SW480 (cell line): Measurements from ENCODE around the gene STRA6.

Experiments
- DNase-seq: peaks from one replicate; pipeline ENCODE4 v3.0.0-alpha.2; 2016; ENCODE audit warnings: low spot score

STRA6 gene, protein sequence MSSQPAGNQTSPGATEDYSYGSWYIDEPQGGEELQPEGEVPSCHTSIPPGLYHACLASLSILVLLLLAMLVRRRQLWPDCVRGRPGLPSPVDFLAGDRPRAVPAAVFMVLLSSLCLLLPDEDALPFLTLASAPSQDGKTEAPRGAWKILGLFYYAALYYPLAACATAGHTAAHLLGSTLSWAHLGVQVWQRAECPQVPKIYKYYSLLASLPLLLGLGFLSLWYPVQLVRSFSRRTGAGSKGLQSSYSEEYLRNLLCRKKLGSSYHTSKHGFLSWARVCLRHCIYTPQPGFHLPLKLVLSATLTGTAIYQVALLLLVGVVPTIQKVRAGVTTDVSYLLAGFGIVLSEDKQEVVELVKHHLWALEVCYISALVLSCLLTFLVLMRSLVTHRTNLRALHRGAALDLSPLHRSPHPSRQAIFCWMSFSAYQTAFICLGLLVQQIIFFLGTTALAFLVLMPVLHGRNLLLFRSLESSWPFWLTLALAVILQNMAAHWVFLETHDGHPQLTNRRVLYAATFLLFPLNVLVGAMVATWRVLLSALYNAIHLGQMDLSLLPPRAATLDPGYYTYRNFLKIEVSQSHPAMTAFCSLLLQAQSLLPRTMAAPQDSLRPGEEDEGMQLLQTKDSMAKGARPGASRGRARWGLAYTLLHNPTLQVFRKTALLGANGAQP

DNA sequence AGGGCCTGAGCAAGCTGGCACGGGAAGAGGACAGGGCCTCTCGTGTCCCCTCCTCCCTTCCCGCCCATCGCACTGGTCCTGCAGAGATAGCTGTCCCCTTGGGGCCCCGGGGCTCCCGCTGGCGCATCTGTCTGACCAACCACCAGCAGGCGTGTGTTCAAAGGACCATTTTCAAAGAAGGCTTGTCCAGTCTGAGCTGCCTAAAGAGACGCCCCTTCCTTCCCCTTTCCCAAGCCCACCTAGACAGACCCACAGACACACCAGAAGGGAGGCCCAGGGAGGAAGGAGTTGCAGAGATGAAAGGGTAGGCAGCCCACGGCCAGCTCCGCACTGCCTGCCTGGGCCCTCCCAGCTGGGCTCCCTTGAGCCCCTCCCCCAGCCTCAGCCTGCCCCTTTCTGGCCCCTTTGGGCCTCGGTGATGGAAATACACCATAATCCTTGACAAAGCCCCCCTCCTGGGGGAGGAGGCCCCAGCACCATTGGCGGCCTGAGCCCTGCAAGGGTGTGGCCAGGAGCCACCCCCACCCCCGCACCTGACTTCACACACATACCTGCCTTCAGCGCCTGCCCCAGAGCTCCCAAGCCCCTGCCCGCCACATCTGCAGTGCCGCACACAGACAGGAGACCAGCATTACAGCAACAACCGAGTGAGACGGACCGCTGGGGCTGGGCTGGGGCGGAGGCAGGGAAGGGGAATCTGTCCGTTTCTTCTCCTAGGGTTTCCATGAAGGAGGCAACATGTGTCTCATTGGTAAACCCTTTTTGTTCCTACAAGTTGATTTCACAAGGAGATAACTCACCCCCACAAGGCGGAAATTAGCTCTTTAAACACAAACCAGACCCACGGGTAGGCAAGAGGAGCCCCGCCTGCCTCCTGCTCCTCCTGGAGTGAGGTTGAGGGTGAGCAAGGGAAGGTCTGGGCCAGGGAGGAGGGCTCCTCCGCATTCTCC, at the start of gene STRA6:
TSS of gene STRA6 (minus strand) at position 336 of the 950 bp plus-strand sequence. CDS start 520 bp downstream, outside the sequence.
- DNase-seq, result peak; percentile 80

DNA sequence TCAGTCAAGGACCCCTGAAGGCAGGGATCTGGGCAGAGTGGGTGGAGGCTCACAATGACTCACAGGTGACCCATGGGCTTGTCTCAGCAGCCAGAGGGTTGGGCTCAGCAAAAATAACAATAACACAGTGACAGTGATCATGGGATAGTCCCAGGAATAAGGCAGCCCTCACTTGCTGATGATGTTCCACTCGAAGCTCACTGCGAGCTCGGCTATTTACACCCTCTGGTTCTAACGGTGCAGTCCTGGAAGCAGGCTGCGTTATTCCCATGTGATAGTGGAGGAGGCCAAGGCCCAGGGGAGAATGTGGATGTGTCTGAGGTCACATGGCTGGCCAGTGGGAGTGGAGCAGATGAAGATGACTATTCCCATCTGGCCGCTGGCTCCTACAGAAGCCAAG, 49.7 kb upstream of the STRA6 start:
- DNase-seq, result no peak

DNA sequence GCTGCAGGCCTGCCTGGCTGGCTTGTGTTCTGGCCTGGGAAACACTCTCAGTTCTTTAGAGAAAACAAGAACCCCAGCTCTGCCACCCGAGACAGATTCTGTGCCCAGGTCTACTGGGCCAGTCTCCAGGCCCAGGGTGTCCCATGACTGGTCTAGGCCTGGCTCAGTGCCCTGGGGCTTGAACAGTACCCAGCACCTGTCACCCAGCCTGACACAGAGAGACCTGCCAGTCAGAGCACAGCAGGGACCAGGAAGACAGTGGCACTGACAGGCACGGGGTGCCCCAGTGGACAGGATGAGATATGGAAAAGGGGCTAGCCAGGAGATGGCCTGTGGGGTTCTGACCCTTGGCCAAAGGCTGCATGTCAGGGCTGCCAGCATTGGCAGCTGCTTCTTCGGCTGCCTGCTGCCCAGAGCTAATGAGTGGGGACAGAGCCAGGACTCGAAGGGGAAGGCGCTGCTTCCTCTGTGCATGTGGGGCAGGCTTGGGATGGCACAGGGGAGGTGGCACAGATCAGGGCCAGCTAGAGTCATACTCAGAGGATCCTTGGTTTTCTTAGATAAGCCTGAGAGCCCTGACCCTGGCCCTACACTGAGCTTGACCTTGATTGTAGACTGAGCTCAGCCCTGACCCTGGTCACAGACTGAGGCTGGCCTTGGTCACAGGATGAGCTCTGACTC, 48.7 kb upstream of the STRA6 start:
- no peak for DNase-seq

DNA sequence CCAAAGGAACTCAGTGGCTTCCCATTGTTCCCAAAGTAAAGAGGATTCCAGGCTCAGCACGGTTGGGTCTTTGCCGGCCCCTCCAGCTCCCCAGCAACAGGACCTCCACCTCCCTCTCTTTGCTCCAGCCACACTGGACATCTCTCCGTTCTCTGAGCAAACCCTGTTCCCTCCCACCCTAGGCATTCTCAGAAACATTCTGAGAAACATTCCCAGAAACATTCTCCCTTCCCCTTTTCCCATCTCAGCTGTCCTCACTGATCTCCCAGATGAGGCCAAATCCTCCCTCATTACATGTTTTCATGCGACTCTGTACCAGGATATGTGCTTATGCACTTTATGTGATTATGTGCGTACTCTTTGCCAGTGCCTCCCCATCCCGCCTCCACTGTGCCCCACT, 47.7 kb upstream of the STRA6 start:
- no peak for DNase-seq

DNA sequence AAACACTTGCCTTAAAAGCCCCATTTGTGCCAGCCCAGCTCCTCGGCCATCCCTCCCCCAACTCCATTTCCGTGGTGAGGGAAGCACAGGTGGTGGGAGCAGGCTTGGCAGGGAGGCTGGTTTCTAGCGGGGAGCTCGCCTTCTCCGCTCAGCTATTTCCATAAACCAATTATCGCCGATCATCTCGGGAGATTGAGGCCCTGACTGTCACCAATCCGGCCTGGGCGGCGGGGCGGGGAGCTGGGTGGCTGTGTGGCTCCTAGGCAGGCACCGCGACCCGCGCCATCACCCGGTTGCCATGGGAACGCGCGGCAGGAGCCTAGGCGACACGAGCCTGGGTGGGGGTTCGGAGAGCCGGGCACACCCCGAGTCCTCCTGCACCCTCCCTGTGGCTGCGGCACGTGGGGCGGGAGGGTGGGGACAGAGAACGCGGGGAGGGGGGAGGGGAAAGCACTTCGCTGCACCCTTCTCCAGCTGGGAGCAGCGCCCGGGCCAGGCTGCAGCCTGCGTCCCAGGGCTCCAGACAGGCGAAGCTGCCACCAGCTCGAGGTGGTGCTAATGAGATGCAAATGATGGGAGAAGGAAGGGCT, 42.9 kb upstream of the STRA6 start:
- peak; percentile 37 for DNase-seq

DNA sequence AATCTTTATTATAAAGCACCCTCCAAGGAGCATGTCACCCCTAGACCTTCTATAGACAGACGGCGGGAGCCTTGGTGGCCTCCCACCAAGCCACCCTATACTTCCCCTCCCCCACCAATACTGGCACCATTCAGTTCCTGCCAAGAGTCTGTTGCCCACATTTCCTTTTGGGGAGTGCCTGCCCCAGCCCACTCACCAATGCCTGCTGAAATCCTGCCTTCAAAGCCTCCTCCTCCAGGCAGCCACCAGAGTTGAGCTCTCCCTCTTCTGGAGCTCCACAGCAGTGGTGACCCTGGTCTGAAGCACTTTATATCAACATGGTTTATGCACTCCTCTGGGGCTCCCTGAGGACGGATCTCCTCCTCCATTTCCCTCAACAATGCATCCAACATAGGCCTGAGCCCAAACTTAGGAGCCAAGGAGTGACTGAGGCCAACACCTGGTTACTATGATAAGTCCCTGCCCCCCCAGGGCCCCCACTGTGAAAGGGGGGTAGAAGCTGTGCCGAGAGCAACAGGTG, 42.3 kb upstream of the STRA6 start:
- DNase-seq, result no peak

DNA sequence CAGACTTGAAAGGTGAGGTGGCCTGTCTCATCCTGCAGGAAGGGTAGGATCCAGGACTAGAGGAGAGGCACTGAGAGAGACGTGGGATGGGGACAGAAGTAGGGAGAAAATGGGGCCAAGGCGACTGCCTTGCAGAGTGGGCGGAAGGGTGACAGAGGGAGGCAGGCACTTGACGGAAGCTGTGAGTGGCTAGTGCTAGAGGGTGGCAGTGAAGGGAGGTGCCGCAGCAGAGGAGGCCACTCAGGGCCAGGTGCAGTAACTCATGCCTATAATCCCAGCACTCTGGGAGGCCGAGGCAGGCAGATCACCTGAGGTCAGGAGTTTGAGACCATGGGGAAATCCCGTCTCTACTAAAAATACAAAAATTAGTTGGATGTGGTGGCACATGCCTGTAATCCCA, 40.8 kb upstream of the STRA6 start:
- no peak for DNase-seq

DNA sequence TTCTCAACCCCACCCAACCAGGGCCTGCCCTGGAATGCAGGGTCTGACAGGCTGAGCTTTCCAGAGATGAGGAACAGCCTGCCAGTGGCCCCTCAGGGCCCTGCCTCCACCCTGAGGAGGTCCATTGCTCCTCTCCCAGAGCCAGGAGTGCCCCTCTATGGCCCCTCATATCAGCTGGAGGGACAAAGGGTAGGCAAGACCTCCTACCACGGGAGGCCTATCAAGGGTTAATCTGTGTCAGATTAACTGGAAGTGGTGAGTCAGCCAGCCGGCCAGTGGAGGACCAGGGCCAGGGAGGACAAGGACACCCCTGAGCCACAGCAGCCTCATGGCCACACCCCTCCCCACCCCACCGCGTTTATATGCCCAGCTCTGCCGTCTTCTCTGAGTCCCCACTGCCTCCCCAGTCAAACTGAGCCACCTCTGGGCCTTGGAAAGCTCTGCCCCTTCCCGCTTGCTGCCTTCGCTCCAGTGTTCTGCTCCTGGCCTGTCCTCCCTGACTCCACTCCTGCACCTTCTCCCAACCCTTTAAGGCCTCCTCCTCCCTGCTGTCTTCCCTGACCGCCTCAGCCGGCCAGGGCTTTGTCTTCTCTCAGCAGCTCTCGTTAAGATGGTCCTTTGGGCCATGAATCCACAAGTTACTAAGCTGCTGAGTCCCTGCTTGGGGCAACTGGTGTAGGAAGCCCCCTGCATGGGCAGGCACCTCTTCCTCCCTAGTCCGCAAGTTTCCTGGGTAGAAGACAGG, 40.0 kb upstream of the STRA6 start:
- peak; percentile 44 for DNase-seq

DNA sequence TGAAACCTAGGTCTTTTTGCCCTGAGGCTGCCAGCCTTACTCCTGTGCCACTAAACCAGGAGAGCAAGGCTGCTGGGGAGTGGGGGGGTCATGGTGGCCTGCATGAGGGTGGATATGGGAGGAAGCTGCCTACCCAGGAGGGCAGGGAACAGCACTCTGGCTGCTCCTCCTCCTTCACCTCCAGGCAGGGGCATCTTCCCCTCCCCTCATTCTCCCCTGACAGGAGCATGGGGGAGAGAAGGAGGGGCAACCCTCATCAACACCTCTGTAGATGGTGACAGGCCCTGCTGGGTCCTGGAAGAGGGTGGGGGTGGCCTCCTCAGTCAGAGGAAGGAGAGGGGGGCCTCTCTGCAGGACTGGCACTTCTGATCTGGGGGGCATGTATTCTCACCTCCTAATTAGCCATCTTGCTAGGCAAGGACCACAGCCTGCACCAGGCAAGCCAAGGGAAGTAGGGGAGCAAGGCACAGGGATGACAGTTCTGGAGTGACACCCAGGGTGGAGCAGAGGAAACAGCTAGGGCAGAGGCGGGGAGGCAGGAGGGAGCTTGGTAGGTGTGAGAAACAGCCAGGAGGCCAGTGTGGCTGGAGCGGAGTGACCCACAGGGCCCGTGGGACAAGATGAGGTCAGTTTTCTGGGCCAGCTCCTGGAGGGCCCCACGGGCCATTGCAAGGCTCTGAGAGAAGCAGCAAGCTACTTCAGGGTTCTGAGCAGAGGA, 38.5 kb upstream of the STRA6 start:
- DNase-seq, result no peak

DNA sequence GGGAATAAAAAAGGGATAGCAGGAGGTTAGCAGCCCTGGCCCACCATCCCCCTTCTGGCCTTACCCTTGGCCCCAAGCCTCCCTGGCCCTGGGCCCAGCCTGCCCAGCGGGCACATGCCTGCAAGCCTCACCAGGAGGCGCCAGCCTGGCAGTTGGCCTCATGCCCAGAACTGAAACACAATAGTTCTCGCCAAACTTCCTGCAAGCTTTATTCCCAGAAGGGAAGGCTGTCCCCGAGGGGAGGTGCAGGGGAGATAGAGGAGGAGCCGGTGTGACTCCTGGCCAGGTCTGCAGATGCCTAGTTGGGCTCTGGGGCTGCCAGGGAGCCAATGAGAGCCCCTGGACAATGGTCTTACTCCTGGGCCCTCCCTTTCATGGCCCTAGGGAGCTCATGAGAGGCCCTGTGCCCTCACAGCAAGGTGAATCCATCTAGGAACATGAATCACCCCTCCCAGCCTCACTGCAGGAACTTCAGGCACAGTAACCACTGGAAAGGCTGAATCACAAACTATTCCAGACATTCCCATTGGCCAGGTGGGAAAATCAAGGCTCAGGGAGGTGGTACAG, 37.5 kb upstream of the STRA6 start:
- peak; percentile 83 for DNase-seq

DNA sequence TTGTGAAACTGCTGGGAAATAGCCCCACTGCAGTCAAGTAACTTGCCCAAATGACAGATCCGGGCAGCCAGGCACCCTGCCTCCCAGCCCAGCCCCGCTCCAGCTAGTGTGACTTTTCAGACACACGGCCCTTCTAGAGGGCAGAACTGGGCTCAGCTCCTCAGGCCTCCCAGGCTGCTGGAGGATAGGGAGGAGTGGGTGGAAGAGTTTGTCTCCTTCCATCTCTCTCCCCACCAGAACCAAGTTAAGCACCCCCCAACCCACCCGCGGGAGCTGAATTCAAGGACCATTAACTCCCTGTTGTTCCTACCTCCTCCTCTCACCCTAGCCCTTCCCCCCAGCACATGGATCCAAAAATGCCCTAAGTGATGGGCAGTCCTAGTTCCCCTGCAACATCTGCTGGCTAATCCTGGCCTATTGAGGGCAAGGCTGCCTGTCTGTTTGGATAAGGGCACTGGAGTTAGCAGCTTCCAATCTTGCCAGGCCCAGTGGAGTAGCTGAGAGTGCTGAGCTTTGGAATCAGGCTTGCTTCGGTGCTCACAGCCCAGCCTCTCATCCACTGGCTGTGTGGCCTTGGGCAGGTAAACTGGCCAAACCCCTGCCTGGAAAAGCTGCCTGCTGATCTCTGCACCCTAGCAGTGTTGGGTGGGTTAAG, 36.6 kb upstream of the STRA6 start:
- DNase-seq, result no peak

DNA sequence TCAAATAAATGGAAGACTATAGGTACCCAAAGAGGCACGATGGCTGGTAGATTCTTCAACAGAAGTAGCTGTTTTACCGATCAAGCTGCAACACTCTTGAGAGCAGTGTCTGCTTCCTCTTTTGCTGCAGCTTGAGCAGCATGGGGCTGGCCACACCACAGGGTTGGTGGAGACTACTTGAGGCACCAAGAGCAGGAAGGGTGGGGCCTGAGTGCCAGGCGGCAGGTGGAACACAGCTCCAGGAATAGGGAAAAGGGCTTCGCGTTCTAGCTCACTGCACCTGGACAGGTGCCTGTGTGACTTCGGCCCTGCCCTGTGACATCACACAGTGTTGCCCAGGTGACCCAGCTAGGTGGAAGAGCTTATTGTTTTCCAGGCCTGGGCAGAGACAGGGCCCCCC, 33.4 kb upstream of the STRA6 start, which contains the start of gene CCDC33:
TSS of gene CCDC33 (plus strand) at position 365 of the 400 bp plus-strand sequence. CDS start 394 bp downstream, outside the sequence.
- peak; percentile 79 for DNase-seq

DNA sequence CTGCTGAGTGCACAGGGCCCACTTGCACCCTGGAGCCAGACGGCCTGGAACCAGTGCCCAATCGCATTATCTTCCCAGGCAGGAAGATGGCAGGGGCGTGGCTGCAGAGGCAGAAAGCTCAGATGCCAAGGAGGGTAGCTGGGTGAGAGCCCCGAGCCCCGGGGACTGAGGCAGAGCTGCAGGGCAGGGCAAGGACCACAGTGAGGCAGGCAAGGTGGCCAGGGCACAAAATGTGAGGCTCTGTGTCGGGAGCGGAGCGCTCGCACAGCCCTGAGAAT, 31.9 kb upstream of the STRA6 start:
- no peak for DNase-seq

DNA sequence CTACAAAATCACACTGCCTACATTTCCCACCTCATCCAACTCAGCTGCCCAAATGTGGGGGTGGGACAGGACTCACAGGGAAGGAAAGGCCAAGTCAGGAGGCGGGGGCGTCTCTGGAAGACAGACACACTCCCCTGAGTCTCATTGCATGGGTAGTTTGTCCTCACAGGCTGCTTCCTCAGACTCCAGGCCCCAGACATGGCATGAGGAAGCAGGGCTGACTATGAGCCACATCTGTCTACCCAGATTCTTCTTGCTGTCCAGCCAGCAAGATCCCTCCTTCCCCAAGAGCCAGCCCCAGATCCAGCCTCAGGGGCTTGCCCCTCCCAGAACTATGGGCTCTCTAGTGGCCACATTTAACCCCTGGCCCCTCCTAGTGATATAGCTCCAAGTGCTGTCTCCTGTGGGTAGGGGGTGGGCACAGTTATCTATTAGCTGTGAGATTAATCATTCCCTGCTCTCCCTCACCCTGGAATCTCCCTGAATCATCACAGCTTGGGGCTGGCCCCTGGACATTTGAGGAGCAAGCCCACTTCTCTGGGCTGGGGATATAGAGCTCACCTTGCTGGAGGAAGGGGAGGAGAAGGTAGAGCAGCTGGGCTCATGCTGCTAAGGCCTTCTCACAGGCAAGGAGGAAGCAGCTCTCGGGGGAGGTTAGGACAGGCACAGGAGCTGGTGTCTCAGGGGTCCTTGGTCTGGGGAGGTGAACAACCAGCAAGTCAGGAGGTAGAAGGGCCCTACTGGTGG, 31.4 kb upstream of the STRA6 start:
- DNase-seq, result no peak

DNA sequence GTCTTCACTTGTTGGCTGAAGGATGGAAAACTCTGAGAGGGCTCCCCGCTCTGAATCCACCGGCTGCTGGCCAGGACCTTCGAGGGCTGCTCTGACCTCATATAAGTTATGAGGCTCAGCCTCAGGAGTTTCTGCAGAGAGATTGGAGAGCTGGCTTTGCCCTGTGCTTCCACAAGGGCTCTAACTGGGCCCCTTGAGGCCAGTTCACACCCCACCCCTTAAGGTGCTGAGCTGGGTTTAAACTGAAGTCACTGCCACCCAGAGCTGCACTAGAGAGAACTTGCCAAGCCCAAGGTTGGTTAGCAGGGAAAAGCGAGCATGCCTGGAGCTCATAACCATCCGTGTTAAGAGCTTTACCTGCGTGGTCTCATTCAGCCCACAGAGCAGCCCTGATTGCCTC, 30.8 kb upstream of the STRA6 start:
- DNase-seq, result no peak

DNA sequence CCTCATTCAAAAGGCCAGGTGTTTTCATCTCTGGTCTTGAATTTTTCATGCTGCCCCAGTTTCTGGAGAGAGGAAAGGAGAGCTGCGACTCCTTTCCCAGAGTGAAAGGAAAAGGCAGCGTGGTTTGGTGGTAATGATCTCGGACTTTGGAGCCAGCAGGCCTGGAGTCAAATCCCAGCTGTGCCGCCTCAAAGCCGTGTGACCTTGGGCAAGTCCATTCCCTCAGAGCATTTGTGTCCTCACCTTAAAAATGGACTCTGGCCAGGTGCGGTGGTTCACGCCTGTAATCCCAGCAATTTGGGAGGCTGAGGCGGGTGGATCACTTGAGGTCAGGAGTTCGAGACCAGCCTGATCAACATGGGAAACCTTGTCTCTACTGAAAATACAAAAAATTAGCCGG, 28.9 kb upstream of the STRA6 start:
- no peak for DNase-seq

DNA sequence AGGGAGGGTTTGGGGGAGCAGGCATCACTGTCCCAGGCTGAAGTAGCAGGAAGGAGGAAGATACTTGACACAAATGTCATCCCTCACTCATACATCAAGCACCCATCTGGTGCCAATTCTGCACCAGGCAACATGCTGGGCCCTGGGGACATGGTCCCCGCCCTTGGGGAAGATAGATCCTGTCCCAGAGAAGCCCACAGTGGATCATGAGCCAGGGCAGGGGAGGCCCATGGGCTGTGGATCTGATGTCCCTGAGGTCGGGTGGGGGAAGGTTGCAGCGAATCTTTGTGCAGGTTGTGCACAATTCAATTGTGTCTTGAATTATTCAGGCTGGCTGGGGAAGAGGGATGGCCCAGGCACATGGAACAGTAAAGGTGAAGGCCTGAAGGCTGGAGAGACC, 27.1 kb upstream of the STRA6 start:
- DNase-seq, result no peak

DNA sequence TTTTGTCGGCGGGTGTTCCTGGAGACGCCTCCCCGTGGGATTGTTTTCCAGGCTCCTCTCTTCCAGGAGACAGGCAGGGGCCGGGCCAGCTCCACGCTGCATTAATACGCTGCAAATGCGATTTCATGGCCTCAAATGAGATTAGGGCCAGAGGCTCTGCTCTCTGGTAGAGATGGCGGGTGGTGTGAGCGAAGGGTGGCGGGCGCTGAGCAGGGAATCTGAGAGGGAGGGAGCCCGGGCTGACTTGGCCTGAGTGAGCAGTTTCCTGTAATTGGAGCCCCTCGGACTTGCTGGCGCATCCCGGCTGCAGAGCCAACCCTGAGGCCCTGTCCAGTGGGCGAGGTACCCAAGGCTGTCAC, 26.1 kb upstream of the STRA6 start:
- no peak for DNase-seq
